HepG2 (cell line): ENCODE results near the gene COMMD7. TPM values are rescaled to one million over a fixed set of nuclear protein-coding genes. Genes with fewer than 3 reads are reported as not detected.

Source experiments
- CREB3 ChIP-seq: sonication (generic); formaldehyde crosslinking; IDR thresholded peaks from 2 replicates; pipeline ENCODE4 v1.5.0; 2020; ENCODE audit warnings: missing genetic modification reagents
- GATAD2A ChIP-seq: IDR thresholded peaks from 2 replicates; pipeline ENCODE4 v1.6.1; 2016
- HES4 ChIP-seq: sonication (generic); formaldehyde crosslinking; IDR thresholded peaks from 2 replicates; pipeline ENCODE4 v1.9.0; 2021; ENCODE audit warnings: mild to moderate bottlenecking, missing genetic modification reagents, borderline replicate concordance
- HNF1B ChIP-seq: sonication (generic); formaldehyde crosslinking; IDR thresholded peaks from 2 replicates; pipeline ENCODE4 v1.5.1; 2020; ENCODE audit warnings: mild to moderate bottlenecking, moderate library complexity, missing genetic modification reagents
- HOXD1 ChIP-seq: sonication (generic); formaldehyde crosslinking; IDR thresholded peaks from 2 replicates; pipeline ENCODE4 v1.5.0; 2020; ENCODE audit warnings: missing genetic modification reagents
- PHF8 ChIP-seq: sonication (generic); formaldehyde crosslinking; IDR thresholded peaks from 2 replicates; pipeline ENCODE4 v1.5.0; 2020; ENCODE audit warnings: missing genetic modification reagents
- RXRB ChIP-seq: IDR thresholded peaks from 2 replicates; pipeline ENCODE4 v1.6.1; 2016; ENCODE audit warnings: borderline replicate concordance, missing genetic modification reagents, missing compliant biosample characterization
- SPEN ChIP-seq: sonication (generic); formaldehyde crosslinking; IDR thresholded peaks from 2 replicates; pipeline ENCODE4 v1.5.1; 2020; ENCODE audit warnings: low read depth, mild to moderate bottlenecking, missing genetic modification reagents
- TAF1 ChIP-seq: sonication (generic); formaldehyde crosslinking; IDR thresholded peaks from 2 replicates; pipeline ENCODE4 v1.4.0; 2020; ENCODE audit warnings: missing genetic modification reagents
- TEAD3 ChIP-seq: optimal IDR thresholded peaks from 2 replicates; pipeline ENCODE3; 2016; ENCODE audit warnings: borderline replicate concordance
- ZMAT3 ChIP-seq: sonication (generic); formaldehyde crosslinking; conservative IDR thresholded peaks from 2 replicates; pipeline ENCODE4 v1.7.0; 2021; ENCODE audit warnings: missing genetic modification reagents
- ZNF230 ChIP-seq: sonication (generic); formaldehyde crosslinking; IDR thresholded peaks from 2 replicates; pipeline ENCODE4 v1.4.0; 2020; ENCODE audit warnings: mild to moderate bottlenecking, missing genetic modification reagents
- ZNF572 ChIP-seq: sonication (generic); formaldehyde crosslinking; IDR thresholded peaks from 2 replicates; pipeline ENCODE4 v1.5.1; 2020; ENCODE audit warnings: mild to moderate bottlenecking, missing genetic modification reagents
- ZNF768 ChIP-seq: sonication (generic); formaldehyde crosslinking; IDR thresholded peaks from 2 replicates; pipeline ENCODE4 v1.4.0; 2020; ENCODE audit warnings: missing genetic modification reagents
- polyA plus RNA-seq, 8 experiments: library from polyadenylated mRNA; depleted of rRNA in 3 of 8; stranded (reverse) in 7 of 8; unstranded in 1 of 8; fragments of >200 nt; fragmentation: Illumina TruSeq in 4 of 8; extraction: Trizol in 4 of 8; gene quantifications; 2 replicates each; pipeline versions ENCODE4 v1.2.1 to v1.2.3, GENCODE V29; 2011 to 2016; ENCODE audit warnings: low read depth in 4 of 8, missing spikeins in 1 of 8, mixed read lengths in 1 of 8; ENCODE audit not compliant: insufficient read depth in 1 of 8
- total RNA-seq, 5 experiments: library from RNA; depleted of rRNA; stranded (reverse); fragments of >200 nt; fragmentation: Illumina TruSeq; extraction: Trizol; gene quantifications; 2 replicates each; pipeline ENCODE4 v1.2.3, GENCODE V29; 2016; ENCODE audit warnings: low read depth in 1 of 5
- TF ChIP-seq, protein P1 (sequence below): IDR thresholded peaks from 2 replicates; pipeline ENCODE4 v1.6.1; 2016; ENCODE audit warnings: mild to moderate bottlenecking, missing biosample characterization, missing genetic modification reagents

COMMD7 gene
- total and polyA plus RNA-seq, 2 of the 13 experiments (the other 11 are each of a cell fraction or from before 2014, with no cell fraction given), result 42.1 to 53.3 TPM

DNA sequence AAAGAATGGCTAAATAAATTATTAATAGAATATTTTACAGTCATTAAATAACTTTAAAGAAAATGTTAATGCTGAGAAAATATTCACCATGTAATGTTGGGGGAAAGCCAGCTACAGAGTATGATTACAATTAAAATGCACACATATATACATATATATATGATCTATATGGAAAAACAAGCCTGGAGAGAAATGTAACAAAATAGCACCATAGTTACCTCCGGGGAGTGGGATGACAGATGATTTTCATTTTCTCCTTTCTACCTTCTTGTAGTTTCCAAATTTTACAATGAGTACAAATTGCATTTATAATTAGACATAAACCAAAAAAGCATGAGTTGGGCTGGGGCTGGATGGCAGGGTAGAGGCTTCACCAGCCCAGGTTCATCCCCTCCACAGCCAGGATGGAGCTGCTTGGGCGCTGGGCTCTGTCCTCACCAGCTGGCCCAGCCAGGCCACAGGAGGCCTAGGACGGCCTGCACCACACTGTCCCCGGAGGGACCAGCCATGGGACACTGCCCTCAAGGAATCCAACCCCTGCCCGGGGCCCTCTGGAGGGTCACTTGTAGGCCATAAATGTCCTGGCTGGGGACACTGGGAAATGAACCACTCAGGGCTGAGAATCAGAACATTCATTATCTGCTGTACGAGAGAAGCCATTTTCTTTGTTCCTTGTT is 79.8 kb downstream of the COMMD7 start (continued):
- peak; percentile 49; the same call in 1 of the 2 replicates for TF ChIP-seq ZNF768 (CRISPR knock-in tag)
- peak; percentile 24 for TF ChIP-seq TEAD3
- TF ChIP-seq SPEN (CRISPR knock-in tag), result peak; percentile 44
- TF ChIP-seq HES4 (CRISPR knock-in tag), result 0 out of 2 replicates have a peak, but pooled peaks have one; percentile 56
- TF ChIP-seq PHF8, result peak; percentile 46; the same call in 1 of the 2 replicates
- TF ChIP-seq TAF1, result peak; percentile 33; the same call in 1 of the 2 replicates
- TF ChIP-seq HOXD1 (CRISPR knock-in tag), result no peak
- peak; percentile 67; the same call in 1 of the 2 replicates for TF ChIP-seq HNF1B (CRISPR knock-in tag)
- 0 out of 2 replicates have a peak, but pooled peaks have one; percentile 57 for TF ChIP-seq CREB3 (CRISPR knock-in tag)
- TF ChIP-seq ZNF572 (CRISPR knock-in tag), result 0 out of 2 replicates have a peak, but pooled peaks have one; percentile 44
- TF ChIP-seq, protein P1, sequence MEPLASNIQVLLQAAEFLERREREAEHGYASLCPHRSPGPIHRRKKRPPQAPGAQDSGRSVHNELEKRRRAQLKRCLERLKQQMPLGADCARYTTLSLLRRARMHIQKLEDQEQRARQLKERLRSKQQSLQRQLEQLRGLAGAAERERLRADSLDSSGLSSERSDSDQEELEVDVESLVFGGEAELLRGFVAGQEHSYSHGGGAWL, result 0 out of 2 replicates have a peak, but pooled peaks have one; percentile 52
- 0 out of 2 replicates have a peak, but pooled peaks have one; percentile 13 for TF ChIP-seq RXRB (CRISPR knock-in tag)
- TF ChIP-seq ZMAT3, result peak; percentile 41; the same call in 1 of the 2 replicates
- 0 out of 2 replicates have a peak, but pooled peaks have one; percentile 78 for TF ChIP-seq ZNF230
- peak; percentile 20; the same call in 1 of the 2 replicates for TF ChIP-seq GATAD2A (CRISPR knock-in tag)
